ENCODE data around the gene RASEF. TPM values are rescaled to one million over a fixed set of nuclear protein-coding genes. Genes with fewer than 3 reads are reported as not detected.

The RASEF gene
- total RNA-seq, 4 donors from 2014 or later, result 0.16 to 0.82 (median 0.41) TPM; not detected in 1

- Histone ChIP-seq H3K4me1 (no peaks in the 10 kb centered on the region), H3K4me3 (no peak overlapping the region), H3K27me3 (no peaks in the 10 kb centered on the region), H3K27ac (no peak overlapping the region), H3K36me3 (no peaks in the 10 kb centered on the region), H3K9me3 (no peaks in the 10 kb centered on the region)
- ATAC-seq (no peak), DNase-seq (no peak)
- in situ Hi-C loops (cut with MboI; ENCODE audit: low sequenced_read_pairs in 4 of 4) (no loop called here), intact Hi-C loops (cut with DNase I; ENCODE audit: low total_unique reads) (no loop called here)
- TF ChIP-seq, protein P1, sequence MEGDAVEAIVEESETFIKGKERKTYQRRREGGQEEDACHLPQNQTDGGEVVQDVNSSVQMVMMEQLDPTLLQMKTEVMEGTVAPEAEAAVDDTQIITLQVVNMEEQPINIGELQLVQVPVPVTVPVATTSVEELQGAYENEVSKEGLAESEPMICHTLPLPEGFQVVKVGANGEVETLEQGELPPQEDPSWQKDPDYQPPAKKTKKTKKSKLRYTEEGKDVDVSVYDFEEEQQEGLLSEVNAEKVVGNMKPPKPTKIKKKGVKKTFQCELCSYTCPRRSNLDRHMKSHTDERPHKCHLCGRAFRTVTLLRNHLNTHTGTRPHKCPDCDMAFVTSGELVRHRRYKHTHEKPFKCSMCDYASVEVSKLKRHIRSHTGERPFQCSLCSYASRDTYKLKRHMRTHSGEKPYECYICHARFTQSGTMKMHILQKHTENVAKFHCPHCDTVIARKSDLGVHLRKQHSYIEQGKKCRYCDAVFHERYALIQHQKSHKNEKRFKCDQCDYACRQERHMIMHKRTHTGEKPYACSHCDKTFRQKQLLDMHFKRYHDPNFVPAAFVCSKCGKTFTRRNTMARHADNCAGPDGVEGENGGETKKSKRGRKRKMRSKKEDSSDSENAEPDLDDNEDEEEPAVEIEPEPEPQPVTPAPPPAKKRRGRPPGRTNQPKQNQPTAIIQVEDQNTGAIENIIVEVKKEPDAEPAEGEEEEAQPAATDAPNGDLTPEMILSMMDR (IDR thresholded peaks at IDR 0.05 in 4 of 5, conservative IDR thresholded peaks at IDR 0.05 in 1 of 5), result no peak
- no peak for TF ChIP-seq POLR2A (IDR thresholded peaks at IDR 0.05)
Measured at GRCh38 chr9:83032065-83032625, 30.8 kb downstream of the RASEF start.

DNA sequence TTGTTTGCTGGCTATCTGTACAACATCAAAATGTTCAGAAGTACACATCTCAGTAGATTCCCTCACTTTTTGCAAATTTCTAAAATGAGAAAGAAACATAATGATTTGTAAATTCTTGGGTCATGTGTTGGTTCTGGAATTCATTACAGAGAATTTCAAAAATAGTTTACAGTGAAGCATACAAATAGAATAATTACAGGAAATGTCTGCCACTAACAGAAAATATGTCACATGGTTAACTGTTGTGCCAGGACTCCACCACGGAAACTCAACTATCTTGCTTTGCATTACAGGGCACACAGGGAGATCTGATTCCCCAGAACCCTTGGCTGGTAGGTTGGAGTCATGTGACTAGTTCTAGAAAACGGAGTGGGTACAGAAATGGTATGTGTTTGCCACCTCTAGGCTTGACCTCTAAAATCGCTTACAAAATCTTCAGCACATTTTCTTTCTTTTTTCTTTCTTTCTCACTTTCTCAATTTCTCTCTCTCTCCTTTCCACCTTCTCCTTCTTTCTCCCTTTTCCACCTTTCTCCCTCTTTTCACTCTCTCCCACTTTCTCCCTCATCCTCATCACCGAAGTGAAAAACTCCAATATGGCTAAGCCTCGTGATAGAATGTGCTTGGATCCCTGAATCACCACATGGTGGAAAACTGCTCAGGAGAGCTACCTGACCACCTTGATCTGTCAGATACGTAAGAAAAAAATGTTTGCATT lies 32.4 kb downstream of the RASEF start:
- Histone ChIP-seq H3K27me3 (no peaks in the 10 kb centered on the region), H3K4me3 (no peak overlapping the region), H3K36me3 (no peaks in the 10 kb centered on the region), H3K4me1 (no peaks in the 10 kb centered on the region), H3K9me3 (no peaks in the 10 kb centered on the region), H3K27ac (no peak overlapping the region)
- DNase-seq, result no peak
- ATAC-seq, result no peak
- intact Hi-C loops (cut with DNase I; ENCODE audit: low total_unique reads), result no loop called here
- in situ Hi-C loops (cut with MboI; ENCODE audit: low sequenced_read_pairs in 4 of 4), result no loop called here
- TF ChIP-seq, protein P1 (IDR thresholded peaks at IDR 0.05 in 4 of 5, conservative IDR thresholded peaks at IDR 0.05 in 1 of 5), result no peak
- no peak for TF ChIP-seq POLR2A (IDR thresholded peaks at IDR 0.05)

DNA sequence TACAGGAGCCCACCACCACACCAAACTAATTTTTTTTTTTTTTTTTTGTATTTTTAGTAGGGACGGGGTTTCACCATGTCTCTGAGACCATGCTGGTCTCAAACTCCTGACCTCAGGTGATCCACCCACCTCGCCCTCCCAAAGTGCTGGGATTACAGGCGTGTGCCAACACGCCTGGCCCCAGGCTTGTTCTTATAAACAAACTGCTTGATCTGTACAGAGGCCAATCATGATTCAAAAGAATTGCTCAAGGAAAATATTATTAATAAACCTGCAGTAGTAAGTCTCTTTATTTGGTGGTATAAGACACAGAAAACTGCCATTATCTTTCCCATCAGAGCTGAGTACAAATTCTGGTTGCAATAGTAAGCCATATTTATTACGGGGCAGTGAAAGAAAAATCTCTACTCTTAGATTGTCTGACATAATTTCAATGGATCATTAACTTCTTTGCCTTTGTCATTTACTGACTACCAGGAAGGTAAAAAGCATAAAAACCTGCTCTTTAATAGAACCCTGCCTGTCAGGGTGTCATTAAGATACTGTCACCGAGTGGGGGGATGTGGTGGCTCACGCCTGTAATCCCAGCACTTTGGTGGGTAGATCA lies 33.3 kb downstream of the RASEF start:
- in situ Hi-C loops (cut with MboI; ENCODE audit: low sequenced_read_pairs in 4 of 4), result no loop called here
- no peak overlapping the region for H3K4me3 ChIP-seq
- H3K27ac ChIP-seq, result no peak overlapping the region
- intact Hi-C loops (cut with DNase I; ENCODE audit: low total_unique reads), result no loop called here
- no peaks in the 10 kb centered on the region for H3K9me3 ChIP-seq
- H3K4me1 ChIP-seq, result no peaks in the 10 kb centered on the region
- H3K27me3 ChIP-seq, result no peaks in the 10 kb centered on the region
- no peaks in the 10 kb centered on the region for H3K36me3 ChIP-seq
- TF ChIP-seq, protein P1 (IDR thresholded peaks at IDR 0.05 in 4 of 5, conservative IDR thresholded peaks at IDR 0.05 in 1 of 5), result no peak
- TF ChIP-seq POLR2A (IDR thresholded peaks at IDR 0.05), result no peak
- DNase-seq (no peak), ATAC-seq (no peak)

- intact Hi-C loops (cut with DNase I; ENCODE audit: low total_unique reads), result no loop called here
- Histone ChIP-seq H3K27ac (no peak overlapping the region), H3K27me3 (no peaks in the 10 kb centered on the region), H3K36me3 (no peaks in the 10 kb centered on the region), H3K4me3 (no peak overlapping the region), H3K4me1 (no peaks in the 10 kb centered on the region), H3K9me3 (no peaks in the 10 kb centered on the region)
- TF ChIP-seq, protein P1 (IDR thresholded peaks at IDR 0.05 in 4 of 5, conservative IDR thresholded peaks at IDR 0.05 in 1 of 5), result no peak
- no peak for TF ChIP-seq POLR2A (IDR thresholded peaks at IDR 0.05)
- DNase-seq, result no peak
- in situ Hi-C loops (cut with MboI; ENCODE audit: low sequenced_read_pairs in 4 of 4), result no loop called here
- ATAC-seq, result no peak
Measured at GRCh38 chr9:83027153-83027891, 35.6 kb downstream of the RASEF start.
